Ovary (tissue), 3 donors: ENCODE measurements around the gene EFCAB6.

Experiments
- CTCF ChIP-seq, 3 donors: fragments of 450-650 bp in 2 of 3; fragments of 200-600 bp in 1 of 3; IDR thresholded peaks; one replicate each; pipeline versions ENCODE4 v1.5.1 to v1.8.0; 2016 to 2022; ENCODE audit warnings: antibody characterized with exemption in 3 of 3, mild to moderate bottlenecking in 1 of 3
- EP300 ChIP-seq: sonication (generic); formaldehyde crosslinking; IDR thresholded peaks from one replicate; pipeline ENCODE4 v1.6.1; 2017; ENCODE audit warnings: antibody characterized with exemption
- POLR2A ChIP-seq: fragments of 450-650 bp; IDR thresholded peaks from one replicate; pipeline ENCODE4 v1.6.1; 2017; ENCODE audit warnings: antibody characterized with exemption, mild to moderate bottlenecking, moderate library complexity
- donor health status: DM: no; HTN: no; CAD: no.

- TF ChIP-seq EP300 (no peak), CTCF (IDR thresholded peaks at IDR 0.05) (no peak), POLR2A (no peak)
Measured at GRCh38 chr22:43704051-43704450, 108.1 kb downstream of the EFCAB6 start.
